HG03558 (cell line): ENCODE data around the gene GALNT13.

Source experiments
- ATAC-seq: cut with Tn5 transposase; IDR thresholded peaks from one replicate; pipeline ENCODE4 v1.9.1; 2021; ENCODE audit warnings: moderate number of reproducible peaks; ENCODE audit not compliant: unreplicated experiment; ENCODE audit errors: extremely low read depth

Gene GALNT13

GRCh38 chr2:154267983-154268382, 396.3 kb downstream of the GALNT13 start:
- no peak for ATAC-seq

GRCh38 chr2:154280543-154280942, 408.8 kb downstream of the GALNT13 start:
- no peak for ATAC-seq

GRCh38 chr2:154289870-154290269, 418.1 kb downstream of the GALNT13 start:
- no peak for ATAC-seq

- no peak for ATAC-seq
Measured at GRCh38 chr2:154291511-154291910, 419.8 kb downstream of the GALNT13 start.

- ATAC-seq: no peak
Measured at GRCh38 chr2:154291927-154292326, 420.2 kb downstream of the GALNT13 start.

- no peak for ATAC-seq
Measured at GRCh38 chr2:154293864-154294263, 422.1 kb downstream of the GALNT13 start.

GRCh38 chr2:154306266-154306970, 434.7 kb downstream of the GALNT13 start:
- no peak for ATAC-seq

GRCh38 chr2:154307007-154307406, 435.3 kb downstream of the GALNT13 start:
- ATAC-seq: no peak

GRCh38 chr2:154324601-154325000, 452.9 kb downstream of the GALNT13 start:
- ATAC-seq: no peak

- no peak for ATAC-seq
Measured at GRCh38 chr2:154329510-154329909, 457.8 kb downstream of the GALNT13 start.

GRCh38 chr2:154331784-154332183, 460.1 kb downstream of the GALNT13 start:
- no peak for ATAC-seq

- no peak for ATAC-seq
Measured at GRCh38 chr2:154336201-154336600, 464.5 kb downstream of the GALNT13 start.

- ATAC-seq: no peak
Measured at GRCh38 chr2:154338352-154338967, 466.7 kb downstream of the GALNT13 start.

- no peak for ATAC-seq
Measured at GRCh38 chr2:154343282-154343681, 471.6 kb downstream of the GALNT13 start.

- no peak for ATAC-seq
Measured at GRCh38 chr2:154350911-154351310, 479.2 kb downstream of the GALNT13 start.

GRCh38 chr2:154361276-154361675, 489.6 kb downstream of the GALNT13 start:
- ATAC-seq: no peak

- no peak for ATAC-seq
Measured at GRCh38 chr2:154368153-154368552, 496.4 kb downstream of the GALNT13 start.

GRCh38 chr2:154370873-154371272, 499.2 kb downstream of the GALNT13 start:
- ATAC-seq: no peak

GRCh38 chr2:154374416-154374815, 502.7 kb downstream of the GALNT13 start:
- ATAC-seq: no peak

- ATAC-seq: no peak
Measured at GRCh38 chr2:154375579-154375931, 503.8 kb downstream of the GALNT13 start.

- no peak for ATAC-seq
Measured at GRCh38 chr2:154381931-154382794, 510.4 kb downstream of the GALNT13 start.
